Measurements from ENCODE around the gene LRRN4CL.
A peak's percentile ranks its signal among the peaks of the same experiment; 100 is the strongest.
"Not testable (repeated sequence)": the region's sequence is repeated elsewhere in the genome, so short reads cannot be mapped to it uniquely, and the experiment has no call there.

The LRRN4CL gene

DNA sequence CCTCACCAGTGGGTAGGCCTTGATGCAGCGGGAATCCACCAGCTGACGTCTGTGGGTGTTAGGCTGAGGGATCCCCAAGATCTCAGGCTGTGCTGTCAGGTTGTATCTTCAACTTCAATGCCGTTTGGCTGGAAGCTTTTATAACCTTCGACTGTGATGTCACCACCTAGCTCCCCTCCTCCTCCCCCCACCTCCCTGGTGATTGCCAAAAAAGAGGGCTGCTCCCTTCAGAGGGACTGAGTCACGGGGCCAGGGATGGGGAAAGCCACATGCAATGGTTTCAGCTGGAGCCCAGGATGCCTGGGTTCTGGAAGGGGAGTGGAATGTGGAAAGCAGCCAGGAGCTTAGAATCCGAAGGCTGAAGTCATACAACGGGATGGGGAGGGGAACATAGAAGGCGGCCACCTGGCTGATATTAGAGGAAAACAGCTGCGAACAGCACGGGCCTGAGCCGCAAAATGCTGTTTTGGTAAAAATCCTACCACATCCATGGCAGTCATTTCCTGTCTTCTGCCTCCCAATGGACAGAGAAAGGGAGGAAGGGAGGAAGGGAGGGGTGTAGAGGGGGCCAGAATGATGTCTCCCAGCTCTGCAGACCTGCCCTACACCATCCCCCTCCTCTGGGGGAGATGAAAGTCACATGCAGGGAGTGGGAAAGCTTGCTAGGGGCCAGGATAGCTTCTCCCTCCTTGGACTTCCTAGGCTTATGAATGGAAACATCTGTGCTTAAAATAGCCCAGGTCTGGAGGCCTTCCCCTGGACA, at the start of gene LRRN4CL:
LRRN4CL (minus strand) TSS at position 110 of the 763 bp plus-strand sequence. CDS start 1,022 bp downstream, outside the sequence.
- no peak for DNase-seq

GRCh38 chr11:62737196-62737595, 47.9 kb upstream of the LRRN4CL start:
- DNase-seq, result no peak

GRCh38 chr11:62732830-62733229, 43.5 kb upstream of the LRRN4CL start:
- DNase-seq, result peak; percentile 25

GRCh38 chr11:62730076-62730475, 40.7 kb upstream of the LRRN4CL start:
- DNase-seq, result not testable (repeated sequence)

DNA sequence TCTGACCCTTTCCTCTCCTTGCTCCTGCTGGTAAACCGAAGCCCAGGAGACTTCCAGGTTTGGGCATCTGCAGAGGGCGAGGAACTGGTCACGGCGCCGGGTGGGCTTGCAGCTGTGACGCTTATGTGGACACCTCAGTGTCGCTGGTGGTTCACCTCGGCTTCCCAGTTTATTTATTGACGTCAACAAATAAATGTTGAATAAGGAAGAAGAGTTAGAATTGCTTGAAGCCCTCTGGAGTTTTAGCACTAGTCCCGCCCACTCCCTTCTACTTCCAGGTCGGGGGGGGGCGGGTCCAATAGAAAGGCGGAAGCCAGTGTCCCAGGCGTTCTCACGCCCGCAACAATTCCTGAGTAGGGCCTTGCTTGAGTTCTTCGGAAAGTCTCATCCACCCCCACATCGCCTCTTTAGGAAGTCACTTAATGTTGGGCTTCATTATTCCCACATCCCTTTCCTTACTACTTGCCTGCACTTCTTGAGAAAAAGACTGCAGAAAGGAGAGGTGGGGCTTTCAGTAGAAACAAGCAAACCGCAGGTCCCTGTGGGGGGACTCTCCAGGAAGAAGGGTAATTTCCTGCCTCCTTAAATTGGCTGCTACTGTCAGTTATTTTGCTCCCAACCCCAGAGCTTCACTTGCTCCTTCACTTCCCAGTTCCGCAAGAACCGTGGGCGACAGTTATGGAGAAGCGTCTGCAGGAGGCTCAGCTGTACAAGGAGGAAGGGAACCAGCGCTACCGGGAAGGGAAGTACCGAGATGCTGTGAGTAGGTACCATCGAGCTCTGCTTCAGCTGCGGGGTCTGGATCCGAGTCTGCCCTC, 39.0 kb upstream of the LRRN4CL start, which contains the start of gene TTC9C:
TTC9C (plus strand) TSS at position 316 of the 818 bp plus-strand sequence; CDS start at position 679, 363 bp downstream.
- DNase-seq, result peak; percentile 75

- peak; percentile 98 for DNase-seq
Measured at GRCh38 chr11:62727872-62728170, 38.5 kb upstream of the LRRN4CL start.

- DNase-seq, result peak; percentile 100
Measured at GRCh38 chr11:62727165-62727871, 38.0 kb upstream of the LRRN4CL start, which contains the start of gene HNRNPUL2. Gene HNRNPUL2 (minus strand): TSS chr11:62727457. CDS start chr11:62727156, 301 bp downstream.

DNA sequence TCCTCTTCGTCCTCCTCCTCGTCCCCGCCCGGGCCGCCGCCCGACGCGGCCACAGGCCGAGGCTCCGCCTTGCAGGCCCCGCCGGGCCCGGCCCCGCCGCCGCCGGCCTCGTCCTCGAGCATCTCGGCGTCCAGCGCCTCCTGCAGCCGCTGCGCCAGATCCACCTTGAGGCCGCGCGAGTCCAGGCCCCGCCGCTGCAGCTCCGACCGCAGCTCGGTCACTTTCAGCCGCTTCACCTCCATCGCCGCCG, 37.5 kb upstream of the LRRN4CL start:
- DNase-seq, result no peak

DNA sequence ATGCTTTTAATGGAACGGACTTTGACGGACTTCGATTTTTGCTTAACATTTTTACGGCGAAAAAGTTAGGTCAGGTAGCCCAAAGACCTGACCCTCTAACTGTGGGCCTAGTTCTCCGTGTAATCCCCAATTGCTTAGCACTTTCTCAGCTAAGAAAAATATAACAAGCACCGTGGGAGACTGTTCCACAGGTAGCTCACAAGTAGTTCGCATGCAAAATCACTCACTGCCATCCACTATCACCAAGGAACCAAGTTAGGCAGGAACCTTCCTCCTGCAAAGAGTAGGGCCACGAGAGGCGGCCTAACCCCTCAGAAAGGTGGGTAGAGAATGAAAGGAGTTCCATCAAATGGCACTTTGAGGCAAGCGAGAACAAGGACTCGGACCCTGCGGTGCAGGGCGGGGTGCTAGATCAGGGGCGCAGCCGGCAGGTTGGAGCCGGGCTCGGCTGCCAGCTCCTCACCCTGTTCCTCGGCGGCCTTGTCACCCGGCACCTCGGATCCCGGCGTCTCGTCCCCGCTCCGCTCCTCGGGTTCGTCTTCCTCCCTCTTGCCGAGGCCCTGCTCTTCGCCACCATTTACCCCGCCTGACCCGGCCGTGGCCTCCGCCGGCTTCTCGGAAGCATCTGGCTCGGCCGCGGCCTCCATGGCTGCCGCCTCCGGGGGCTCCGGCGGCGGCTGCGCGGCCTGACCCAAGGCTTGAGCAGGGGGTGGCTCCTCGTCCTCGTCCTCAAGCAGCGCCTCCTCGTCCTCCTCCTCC, 37.0 kb upstream of the LRRN4CL start:
- DNase-seq, result no peak

DNA sequence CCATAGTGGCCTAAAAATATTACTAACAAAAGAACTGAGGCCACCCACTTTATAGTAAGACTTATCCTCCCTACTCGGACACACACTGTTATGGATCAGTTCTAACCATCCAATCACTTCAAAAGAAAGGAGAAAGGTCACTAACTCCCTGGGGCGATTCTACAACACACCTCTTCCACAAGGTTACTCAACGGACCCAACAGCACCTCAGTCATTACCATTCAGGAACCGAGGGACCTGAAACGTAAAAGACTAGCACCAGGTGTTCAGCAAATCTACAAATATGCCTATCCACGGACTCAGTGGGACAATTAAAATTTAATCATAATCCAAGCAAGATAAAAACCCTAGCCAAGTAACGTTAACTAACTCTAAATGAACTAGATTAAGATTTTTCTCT, 36.3 kb upstream of the LRRN4CL start:
- no peak for DNase-seq

- DNase-seq, result no peak
Measured at GRCh38 chr11:62724171-62724570, 34.8 kb upstream of the LRRN4CL start.

- DNase-seq, result no peak
Measured at GRCh38 chr11:62721994-62722393, 32.7 kb upstream of the LRRN4CL start.

GRCh38 chr11:62719302-62719978, 30.1 kb upstream of the LRRN4CL start:
- DNase-seq, result no peak

- no peak for DNase-seq
Measured at GRCh38 chr11:62716816-62717215, 27.5 kb upstream of the LRRN4CL start.

- DNase-seq, result no peak
Measured at GRCh38 chr11:62716206-62716605, 26.9 kb upstream of the LRRN4CL start.

- DNase-seq, result no peak
Measured at GRCh38 chr11:62715150-62716130, 26.1 kb upstream of the LRRN4CL start.

- DNase-seq, result no peak
Measured at GRCh38 chr11:62713343-62713742, 24.0 kb upstream of the LRRN4CL start.

- no peak for DNase-seq
Measured at GRCh38 chr11:62712861-62713260, 23.5 kb upstream of the LRRN4CL start.

DNA sequence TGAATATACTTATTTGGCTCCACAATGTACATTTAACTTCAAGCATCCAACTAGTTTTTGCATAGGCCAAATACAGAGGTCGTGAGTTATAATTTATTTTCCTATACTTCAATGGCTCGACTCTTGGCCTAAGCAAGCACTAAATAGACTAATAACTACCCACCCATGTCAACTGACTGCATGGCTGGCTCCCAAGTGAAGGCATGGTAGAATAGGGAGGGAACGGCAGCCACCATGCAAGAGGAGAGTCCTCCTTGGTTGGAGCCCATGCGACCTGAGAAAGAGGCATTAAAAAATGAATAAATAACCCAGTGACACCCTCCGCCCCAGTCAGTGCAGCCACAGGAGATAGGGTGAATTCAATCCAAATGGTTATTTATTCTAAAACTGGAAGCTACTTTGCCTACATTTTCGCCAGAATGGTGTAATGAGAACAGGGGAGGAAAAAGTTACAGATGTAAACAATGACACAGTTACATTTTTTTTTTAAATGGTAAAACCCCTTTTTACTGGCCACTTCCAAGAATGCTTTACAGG, 23.0 kb upstream of the LRRN4CL start:
- DNase-seq, result no peak

- no peak for DNase-seq
Measured at GRCh38 chr11:62710001-62710345, 20.6 kb upstream of the LRRN4CL start.

Data from COR-L47 (cell line).